ENCODE measurements around the gene CRIP2.

CRIP2 gene

GRCh38 chr14:105461903-105462302 lies 12.7 kb upstream of the CRIP2 start:
- DNase-seq (ENCODE audit: low read depth, low spot score) = no peak
- POLR2A ChIA-PET = no interaction called here
- CTCF ChIA-PET = no interaction called here
- no peak overlapping the region for H3K4me3 ChIP-seq (ENCODE audit: low read depth, low read length)
- TF ChIP-seq CTCF (IDR thresholded peaks at IDR 0.05; ENCODE audit: insufficient read depth, low read length, missing control alignments) = no peak

DNA sequence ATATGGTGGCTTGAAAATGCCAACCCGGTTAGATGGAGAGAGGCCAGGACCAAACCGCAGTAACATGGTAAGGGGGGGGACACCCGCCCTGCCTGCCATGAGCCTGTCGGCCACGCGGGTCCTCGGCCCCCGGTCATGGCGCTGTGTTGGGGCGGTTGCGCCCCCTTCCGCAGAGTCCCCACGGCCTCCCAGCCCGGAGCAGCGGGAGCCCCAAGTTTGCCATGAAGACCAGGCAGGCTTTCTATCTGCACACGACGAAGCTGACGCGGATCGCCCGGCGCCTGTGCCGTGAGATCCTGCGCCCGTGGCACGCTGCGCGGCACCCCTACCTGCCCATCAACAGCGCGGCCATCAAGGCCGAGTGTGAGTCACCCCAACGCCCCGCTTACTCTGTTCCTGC lies 10.1 kb upstream of the CRIP2 start:
- POLR2A ChIA-PET = no interaction called here
- no peak overlapping the region for H3K4me3 ChIP-seq (ENCODE audit: low read depth, low read length)
- DNase-seq (ENCODE audit: low read depth, low spot score) = no peak
- CTCF ChIA-PET = interaction anchor here (1.1 to 1.2 kb wide), 2 partner anchors 16 kb away, joined by 3 to 4 read pairs; no protein-coding TSS in a partner anchor
- TF ChIP-seq CTCF (IDR thresholded peaks at IDR 0.05; ENCODE audit: insufficient read depth, low read length, missing control alignments) = no peak

- TF ChIP-seq CTCF (IDR thresholded peaks at IDR 0.05; ENCODE audit: insufficient read depth, low read length, missing control alignments) = no peak
- DNase-seq (ENCODE audit: low read depth, low spot score) = no peak
- ChIA-PET CTCF (interaction anchor here (1.0 to 1.1 kb wide), 2 partner anchors 15 to 17 kb away, joined by 4 read pairs; no protein-coding TSS in a partner anchor), POLR2A (no interaction called here)
- no peak overlapping the region for H3K4me3 ChIP-seq (ENCODE audit: low read depth, low read length)
Observed at GRCh38 chr14:105465209-105466031, 9.2 kb upstream of the CRIP2 start.

DNA sequence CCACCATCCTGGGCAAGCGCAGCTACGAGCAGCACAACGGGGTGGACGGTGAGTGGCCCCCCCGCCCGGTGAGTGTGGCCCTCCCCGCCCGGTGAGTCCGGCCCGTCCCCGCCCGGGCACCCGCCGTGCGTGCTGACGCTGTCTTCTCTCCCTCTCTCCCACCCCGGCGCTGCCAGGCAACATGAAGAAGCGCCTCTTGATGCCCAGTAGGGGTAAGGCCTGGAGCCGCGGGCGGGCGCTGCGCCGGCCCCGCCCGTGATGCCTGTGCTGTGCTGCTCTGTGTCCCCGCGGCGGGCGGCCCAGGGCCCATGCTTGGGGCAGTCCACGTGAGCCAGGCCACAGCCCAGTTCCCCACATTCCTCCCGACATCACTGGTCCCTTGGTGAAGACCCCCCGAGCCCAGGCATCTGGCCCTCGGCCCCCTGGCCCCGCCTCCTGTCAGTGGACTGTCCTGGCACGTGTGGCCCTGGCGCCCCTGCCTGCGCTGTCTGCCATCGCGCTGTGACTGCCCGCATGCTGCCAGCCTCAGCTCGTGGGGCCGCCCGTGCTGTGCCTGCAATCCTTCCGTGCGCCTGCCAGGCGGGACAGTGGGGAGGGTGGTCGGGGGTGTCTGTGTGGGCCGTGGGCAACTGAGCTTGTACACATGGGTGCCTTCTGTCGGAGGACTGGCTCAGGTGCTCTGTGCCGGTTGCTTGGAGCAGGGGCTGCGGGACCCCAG lies 7.9 kb upstream of the CRIP2 start:
- ChIA-PET CTCF (interaction anchor here (2.6 kb wide), 1 partner anchor 15 kb away, joined by 15 read pairs; no protein-coding TSS in a partner anchor), POLR2A (no interaction called here)
- no peak overlapping the region for H3K4me3 ChIP-seq (ENCODE audit: low read depth, low read length)
- no peak for DNase-seq (ENCODE audit: low read depth, low spot score)
- TF ChIP-seq CTCF (IDR thresholded peaks at IDR 0.05; ENCODE audit: insufficient read depth, low read length, missing control alignments) = no peak

GRCh38 chr14:105467249-105467941 lies 7.2 kb upstream of the CRIP2 start:
- H3K4me3 ChIP-seq (ENCODE audit: low read depth, low read length) = no peak overlapping the region
- CTCF ChIA-PET = interaction anchor here (1.5 to 2.6 kb wide), 2 partner anchors 14 to 61 kb away, joined by 6 to 15 read pairs; no protein-coding TSS in a partner anchor
- no peak for TF ChIP-seq CTCF (IDR thresholded peaks at IDR 0.05; ENCODE audit: insufficient read depth, low read length, missing control alignments)
- no peak for DNase-seq (ENCODE audit: low read depth, low spot score)
- POLR2A ChIA-PET = no interaction called here
